Measurements from ENCODE around the gene CSF3. TPM values are rescaled to one million over a fixed set of nuclear protein-coding genes. Genes with fewer than 3 reads are reported as not detected.
"Not testable (repeated sequence)": the region's sequence is repeated elsewhere in the genome, so short reads cannot be mapped to it uniquely, and the experiment has no call there.

CSF3 gene
- total RNA-seq, 1 donor from 2014 or later, result not detected

GRCh38 chr17:40004072-40004471 lies 11.2 kb upstream of the CSF3 start:
- Mint-ChIP-seq H3K27me3 (ENCODE audit: unreplicated experiment) (no peaks in the 10 kb centered on the region), H3K4me1 (ENCODE audit: unreplicated experiment) (peaks cover 3% of the 10 kb centered on the region), H3K4me3 (ENCODE audit: unreplicated experiment) (no peak overlapping the region), H3K27ac (ENCODE audit: unreplicated experiment) (no peak overlapping the region), H3K36me3 (ENCODE audit: low read depth, unreplicated experiment) (no peaks in the 10 kb centered on the region), H3K9me3 (ENCODE audit: unreplicated experiment) (no peaks in the 10 kb centered on the region)
- no peak for TF ChIP-seq CTCF (IDR thresholded peaks at IDR 0.05; ENCODE audit: unreplicated experiment)
- no peak for DNase-seq (ENCODE audit: low spot score)

GRCh38 chr17:40004712-40005111 lies 10.5 kb upstream of the CSF3 start:
- TF ChIP-seq CTCF (IDR thresholded peaks at IDR 0.05; ENCODE audit: unreplicated experiment), result no peak
- no peak for DNase-seq (ENCODE audit: low spot score)

GRCh38 chr17:40005520-40005919 lies 9.7 kb upstream of the CSF3 start:
- no peaks in the 10 kb centered on the region for H3K36me3 Mint-ChIP-seq (ENCODE audit: low read depth, unreplicated experiment)
- peaks cover 6% of the 10 kb centered on the region for H3K4me1 Mint-ChIP-seq (ENCODE audit: unreplicated experiment)
- no peaks in the 10 kb centered on the region for H3K27me3 Mint-ChIP-seq (ENCODE audit: unreplicated experiment)
- DNase-seq (ENCODE audit: low spot score), result no peak
- no peak for TF ChIP-seq CTCF (IDR thresholded peaks at IDR 0.05; ENCODE audit: unreplicated experiment)
- no peak overlapping the region for H3K4me3 Mint-ChIP-seq (ENCODE audit: unreplicated experiment)
- no peaks in the 10 kb centered on the region for H3K9me3 Mint-ChIP-seq (ENCODE audit: unreplicated experiment)
- H3K27ac Mint-ChIP-seq (ENCODE audit: unreplicated experiment), result no peak overlapping the region

More at GRCh38 chr17:40004712-40005111, 10.5 kb upstream of the CSF3 start:
- Mint-ChIP-seq H3K27ac (ENCODE audit: unreplicated experiment) (no peak overlapping the region), H3K9me3 (ENCODE audit: unreplicated experiment) (no peaks in the 10 kb centered on the region), H3K4me3 (ENCODE audit: unreplicated experiment) (no peak overlapping the region), H3K4me1 (ENCODE audit: unreplicated experiment) (peaks cover 3% of the 10 kb centered on the region), H3K27me3 (ENCODE audit: unreplicated experiment) (no peaks in the 10 kb centered on the region), H3K36me3 (ENCODE audit: low read depth, unreplicated experiment) (no peaks in the 10 kb centered on the region)

- not testable (repeated sequence) for H3K4me1 Mint-ChIP-seq (ENCODE audit: unreplicated experiment); H3K27ac Mint-ChIP-seq (ENCODE audit: unreplicated experiment); H3K4me3 Mint-ChIP-seq (ENCODE audit: unreplicated experiment); H3K27me3 Mint-ChIP-seq (ENCODE audit: unreplicated experiment); DNase-seq (ENCODE audit: low spot score); H3K9me3 Mint-ChIP-seq (ENCODE audit: unreplicated experiment); H3K36me3 Mint-ChIP-seq (ENCODE audit: low read depth, unreplicated experiment)
Measured at GRCh38 chr17:40010946-40011500, 4.2 kb upstream of the CSF3 start.

- not testable (repeated sequence) for H3K4me1 Mint-ChIP-seq (ENCODE audit: unreplicated experiment); H3K36me3 Mint-ChIP-seq (ENCODE audit: low read depth, unreplicated experiment); H3K27ac Mint-ChIP-seq (ENCODE audit: unreplicated experiment); H3K27me3 Mint-ChIP-seq (ENCODE audit: unreplicated experiment); H3K4me3 Mint-ChIP-seq (ENCODE audit: unreplicated experiment); DNase-seq (ENCODE audit: low spot score); H3K9me3 Mint-ChIP-seq (ENCODE audit: unreplicated experiment)
Measured at GRCh38 chr17:40012017-40012647, 3.1 kb upstream of the CSF3 start.

- Mint-ChIP-seq H3K9me3 (ENCODE audit: unreplicated experiment) (no peaks in the 10 kb centered on the region), H3K36me3 (ENCODE audit: low read depth, unreplicated experiment) (peaks cover 13% of the 10 kb centered on the region), H3K4me1 (ENCODE audit: unreplicated experiment) (peaks cover 6% of the 10 kb centered on the region), H3K27ac (ENCODE audit: unreplicated experiment) (no peak overlapping the region), H3K27me3 (ENCODE audit: unreplicated experiment) (peaks cover 10% of the 10 kb centered on the region), H3K4me3 (ENCODE audit: unreplicated experiment) (no peak overlapping the region)
- no peak for TF ChIP-seq CTCF (IDR thresholded peaks at IDR 0.05; ENCODE audit: unreplicated experiment)
- no peak for DNase-seq (ENCODE audit: low spot score)
Measured at GRCh38 chr17:40014375-40014980, 762 bp upstream of the CSF3 start.

All from endothelial cell (in vitro differentiated cells).